Pancreas (tissue), 10 donors: ENCODE results near the gene AUTS2. TPM values are rescaled to one million over a fixed set of nuclear protein-coding genes. Genes with fewer than 3 reads are reported as not detected.

Experiments used
- ATAC-seq, 4 donors: fragments of 200-7000 bp; cut with Tn5 transposase; one replicate each; pipeline versions ENCODE4 v1.8.0 to v1.9.1; 2020; ENCODE audit warnings: mild to moderate bottlenecking in 4 of 4, moderate library complexity in 4 of 4
- DNase-seq, 6 donors: peaks; one replicate each; pipeline ENCODE4 v3.0.0-alpha.2; 2020
- FAIRE-seq: peaks from 2 replicates; lab custom pipeline; 2012; peaks lifted over from hg19 to GRCh38; lab: Jason Lieb, UNC
- H3K27ac ChIP-seq, 4 donors: fragments of 200-600 bp; sonication (generic); 1 replicate in 3 of 4; 2 replicates in 1 of 4; pipeline versions ENCODE4 v1.5.0 to v1.8.0; 2020
- H3K27me3 ChIP-seq, 4 donors: fragments of 200-600 bp; one replicate each; pipeline ENCODE4 v1.8.0; 2021
- H3K36me3 ChIP-seq, 3 donors: fragments of 200-600 bp; sonication (generic) in 1 of 3; one replicate each; pipeline versions ENCODE4 v1.5.0 to v1.8.0; 2020 to 2021
- H3K4me1 ChIP-seq, 3 donors: fragments of 200-600 bp; one replicate each; pipeline ENCODE4 v1.8.0; 2021
- H3K4me3 ChIP-seq, 4 donors: fragments of 200-600 bp; sonication (generic) in 2 of 4; one replicate each; pipeline versions ENCODE4 v1.5.0 to v1.8.0; 2020 to 2021
- H3K9me3 ChIP-seq, 4 donors: fragments of 200-600 bp; one replicate each; pipeline ENCODE4 v1.8.0; 2021
- CTCF ChIP-seq, 4 donors: fragments of 200-600 bp; sonication (generic) in 3 of 4; IDR thresholded peaks; one replicate each; pipeline versions ENCODE4 v1.5.0 to v1.8.0; 2021; ENCODE audit warnings: antibody characterized with exemption in 4 of 4
- WGBS, 2 donors: extraction: QIAGEN DNeasy Blood & Tissue Kit; methylation state at CpG; one replicate each; pipeline ENCODE4 v1.1.7; 2013; 5-methylcytosine and 5-hydroxymethylcytosine counted together
- intact Hi-C, 3 donors: fragments of 100-400 bp; cut with DNase I; formaldehyde crosslinking; loops; one replicate each; pipeline versions ENCODE4 v1.11.1 to v1.14.2; 2022
- polyA plus RNA-seq, 2 donors: library from polyadenylated mRNA; stranded (reverse); fragments of 200-250 nt; gene quantifications; one replicate each; pipeline ENCODE4 v1.2.3, GENCODE V29; 2013
- total RNA-seq, 6 donors: library from RNA; stranded (reverse); fragmentation: NEBNext Ultra II Directional in 4 of 6; extraction: Animal tissue kit (Norgen Biotek cat#: 25700) in 4 of 6; gene quantifications; one replicate each; pipeline versions ENCODE4 v1.2.1 to v1.2.4, GENCODE V29; 2021 to 2023
- donor health status: healthy with polysubstance abuse.
- donor health status: DM: no; HTN: no; CAD: no; lungs with moderate emphysema.
- donor health status: DM: no; HTN: no; CAD: no.
- donor health status: control.
- donor health status: control.
- donor health status: Bipolar disorder and iron deficiency.
- donor health status: DM: yes; HTN: yes; CAD: no.
- donor health status: DM: no; HTN: no; CAD: no.
- donor health status: DM: no; HTN: no; CAD: no.
- donor health status: DM: yes; HTN: yes; CAD: no.

Gene AUTS2
- total and polyA plus RNA-seq, 8 donors, result 5.8 to 16.8 (median 9.9) TPM

- H3K27ac ChIP-seq, result no peak overlapping the region
- H3K4me1 ChIP-seq, result no peaks in the 10 kb centered on the region
- H3K9me3 ChIP-seq, result no peaks in the 10 kb centered on the region
- intact Hi-C loops, result no loop called here
- no peak overlapping the region for H3K4me3 ChIP-seq
- FAIRE-seq (no peak), DNase-seq (no peak), ATAC-seq (peak in 1 of 4 donors; percentile 51)
- H3K27me3 ChIP-seq, result no peaks in the 10 kb centered on the region
- TF ChIP-seq CTCF (IDR thresholded peaks at IDR 0.05), result no peak
- no peaks in the 10 kb centered on the region for H3K36me3 ChIP-seq
- 81 to 89% methylated on average over 2 of the region's 2 CpGs for WGBS, 2 donors
Measured at GRCh38 chr7:69708857-69709256, 110.6 kb downstream of the AUTS2 start.

- H3K9me3 ChIP-seq, result no peaks in the 10 kb centered on the region
- no peaks in the 10 kb centered on the region for H3K27me3 ChIP-seq
- intact Hi-C loops, result no loop called here
- H3K27ac ChIP-seq, result no peak overlapping the region
- H3K36me3 ChIP-seq, result no peaks in the 10 kb centered on the region
- TF ChIP-seq CTCF (IDR thresholded peaks at IDR 0.05), result no peak
- ATAC-seq (no peak), DNase-seq (no peak), FAIRE-seq (no peak)
- no peak overlapping the region for H3K4me3 ChIP-seq
- no peaks in the 10 kb centered on the region for H3K4me1 ChIP-seq
- 90 to 95% methylated on average over 5 of the region's 5 CpGs for WGBS, 2 donors
Measured at GRCh38 chr7:69710768-69711438, 112.6 kb downstream of the AUTS2 start.

GRCh38 chr7:69714886-69715576 is 116.8 kb downstream of the AUTS2 start:
- no peaks in the 10 kb centered on the region for H3K36me3 ChIP-seq
- H3K4me1 ChIP-seq, result no peaks in the 10 kb centered on the region
- no peaks in the 10 kb centered on the region for H3K27me3 ChIP-seq
- intact Hi-C loops, result no loop called here
- no peak overlapping the region for H3K27ac ChIP-seq
- no peak for TF ChIP-seq CTCF (IDR thresholded peaks at IDR 0.05)
- DNase-seq, result no peak
- no peak for ATAC-seq
- no peak overlapping the region for H3K4me3 ChIP-seq
- no peak for FAIRE-seq
- no peaks in the 10 kb centered on the region for H3K9me3 ChIP-seq
- WGBS, 2 donors, result 75 to 77% methylated on average over 2 of the region's 2 CpGs

- no peaks in the 10 kb centered on the region for H3K27me3 ChIP-seq
- no peak for DNase-seq
- WGBS, 2 donors, result 44 to 56% methylated on average over 2 of the region's 2 CpGs
Measured at GRCh38 chr7:69717221-69717620, 118.9 kb downstream of the AUTS2 start.

More at GRCh38 chr7:69717221-69717620, 118.9 kb downstream of the AUTS2 start:
- ATAC-seq (no peak), FAIRE-seq (no peak)
- no peak for TF ChIP-seq CTCF (IDR thresholded peaks at IDR 0.05)
- intact Hi-C loops, result no loop called here
- Histone ChIP-seq H3K9me3 (no peaks in the 10 kb centered on the region), H3K36me3 (no peaks in the 10 kb centered on the region), H3K27ac (no peak overlapping the region), H3K4me3 (no peak overlapping the region), H3K4me1 (no peaks in the 10 kb centered on the region)
